ENCODE results near the gene FOXL3. TPM values are rescaled to one million over a fixed set of nuclear protein-coding genes. Genes with fewer than 3 reads are reported as not detected.

FOXL3 gene
- total and polyA plus RNA-seq, 12 donors, result not detected

- Histone ChIP-seq H3K36me3 (peaks cover 0 to 68% (median 30%) of the 10 kb centered on the region in 9 donors), H3K27me3 (no peaks in the 10 kb centered on the region), H3K4me1 (no peaks in the 10 kb centered on the region), H3K9me3 (peaks cover 0 to 21% (median 0%) of the 10 kb centered on the region in 11 donors), H3K27ac (no peak overlapping the region), H3K4me3 (no peak overlapping the region)
- TF ChIP-seq, protein P1, sequence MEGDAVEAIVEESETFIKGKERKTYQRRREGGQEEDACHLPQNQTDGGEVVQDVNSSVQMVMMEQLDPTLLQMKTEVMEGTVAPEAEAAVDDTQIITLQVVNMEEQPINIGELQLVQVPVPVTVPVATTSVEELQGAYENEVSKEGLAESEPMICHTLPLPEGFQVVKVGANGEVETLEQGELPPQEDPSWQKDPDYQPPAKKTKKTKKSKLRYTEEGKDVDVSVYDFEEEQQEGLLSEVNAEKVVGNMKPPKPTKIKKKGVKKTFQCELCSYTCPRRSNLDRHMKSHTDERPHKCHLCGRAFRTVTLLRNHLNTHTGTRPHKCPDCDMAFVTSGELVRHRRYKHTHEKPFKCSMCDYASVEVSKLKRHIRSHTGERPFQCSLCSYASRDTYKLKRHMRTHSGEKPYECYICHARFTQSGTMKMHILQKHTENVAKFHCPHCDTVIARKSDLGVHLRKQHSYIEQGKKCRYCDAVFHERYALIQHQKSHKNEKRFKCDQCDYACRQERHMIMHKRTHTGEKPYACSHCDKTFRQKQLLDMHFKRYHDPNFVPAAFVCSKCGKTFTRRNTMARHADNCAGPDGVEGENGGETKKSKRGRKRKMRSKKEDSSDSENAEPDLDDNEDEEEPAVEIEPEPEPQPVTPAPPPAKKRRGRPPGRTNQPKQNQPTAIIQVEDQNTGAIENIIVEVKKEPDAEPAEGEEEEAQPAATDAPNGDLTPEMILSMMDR (IDR thresholded peaks at IDR 0.05), result no peak
- 97% methylated on average over 15 of the region's 15 CpGs for WGBS, 2 donors
- ATAC-seq (no peak), DNase-seq (no peak)
- intact Hi-C loops (cut with DNase I), result no loop called here
Observed at GRCh38 chr7:259191-259505, 30.8 kb upstream of the FOXL3 start.

DNA sequence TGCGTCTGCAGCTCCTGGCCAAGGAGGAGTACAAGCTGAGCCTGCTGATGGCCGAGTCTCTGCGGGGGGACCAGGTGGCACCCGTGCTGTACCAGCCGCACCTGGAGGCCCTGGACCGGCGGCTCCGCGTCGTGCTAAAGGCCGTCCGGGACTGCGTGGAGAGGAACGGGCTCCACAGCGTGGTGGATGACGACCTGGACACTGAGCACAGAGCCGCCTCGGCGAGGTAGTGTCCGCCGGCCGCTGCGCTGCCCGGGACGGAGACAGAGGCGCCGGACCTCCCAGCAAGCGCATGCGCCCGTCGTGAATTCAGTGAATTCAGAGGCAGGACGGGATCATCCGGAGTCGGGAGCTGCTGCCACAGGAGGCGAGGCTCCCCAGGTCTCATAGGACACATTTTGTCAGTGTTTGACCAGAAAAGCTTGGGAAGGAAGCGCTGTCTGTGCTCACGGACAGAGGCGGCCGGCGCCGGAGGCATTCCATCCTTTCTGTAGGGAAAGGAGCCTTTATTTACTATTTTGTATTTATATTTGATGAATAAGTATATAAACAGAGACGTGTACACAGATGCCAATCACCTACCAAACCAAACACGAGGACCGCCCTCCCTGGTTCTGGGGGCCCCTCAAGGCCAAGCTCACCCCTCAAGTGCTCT, 30.1 kb upstream of the FOXL3 start:
- intact Hi-C loops (cut with DNase I), result no loop called here
- ATAC-seq (no peak), DNase-seq (no peak)
- no peaks in the 10 kb centered on the region for H3K27me3 ChIP-seq
- H3K36me3 ChIP-seq, result peaks cover 0 to 62% (median 30%) of the 10 kb centered on the region in 9 donors
- TF ChIP-seq, protein P1 (IDR thresholded peaks at IDR 0.05), result no peak
- H3K9me3 ChIP-seq, result peaks cover 0 to 25% (median 0%) of the 10 kb centered on the region in 11 donors
- no peak overlapping the region for H3K27ac ChIP-seq
- 94 to 95% methylated on average over 44 of the region's 44 CpGs for WGBS, 2 donors
- H3K4me1 ChIP-seq, result no peaks in the 10 kb centered on the region
- no peak overlapping the region for H3K4me3 ChIP-seq

DNA sequence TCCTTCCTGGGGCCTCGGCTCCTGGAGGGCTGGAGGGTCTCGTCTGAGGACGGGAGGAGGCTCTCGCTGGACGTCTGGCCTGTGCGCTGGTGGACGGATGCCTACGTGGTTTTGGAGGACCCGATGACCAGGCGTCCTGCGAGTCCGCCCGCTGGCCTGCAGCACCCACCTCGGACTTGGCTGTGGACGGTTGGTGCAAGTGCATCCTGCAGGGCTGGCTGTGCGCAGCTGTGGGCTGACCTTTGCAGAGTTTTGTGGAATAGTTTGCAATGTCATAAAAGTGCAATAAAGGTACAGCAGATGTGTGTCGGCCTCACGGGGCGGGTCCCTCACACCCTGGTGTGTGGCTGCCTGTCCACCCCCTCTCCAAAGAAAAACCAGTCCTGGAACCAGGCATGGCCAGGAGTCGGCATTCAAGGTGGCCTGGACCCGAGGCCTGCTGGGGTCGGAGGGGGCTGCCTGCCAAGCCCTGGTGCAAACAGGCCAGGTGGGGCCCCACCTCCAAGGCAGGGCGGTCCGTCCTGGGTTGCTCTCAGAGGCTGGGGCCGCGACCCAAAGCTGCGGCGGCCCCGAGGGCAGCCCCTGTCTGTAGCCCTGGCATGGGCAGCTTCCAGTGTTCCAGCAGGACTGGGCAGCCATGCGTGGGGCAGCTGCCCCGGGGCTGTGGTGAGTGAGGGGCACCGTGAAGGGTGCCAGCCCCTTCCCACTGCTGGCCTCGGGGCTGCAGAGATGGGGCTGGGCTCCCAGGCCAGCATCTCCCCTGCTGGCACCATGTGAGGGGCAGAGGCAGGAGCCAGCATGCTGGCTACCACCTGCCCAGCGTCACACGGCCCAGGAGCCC, 29.3 kb upstream of the FOXL3 start:
- H3K36me3 ChIP-seq, result peaks cover 0 to 54% (median 30%) of the 10 kb centered on the region in 9 donors
- 94 to 95% methylated on average over 35 of the region's 35 CpGs for WGBS, 2 donors

More for the DNA sequence above, 29.3 kb upstream of the FOXL3 start:
- DNase-seq (no peak), ATAC-seq (peak in 2 of 8 donors; percentile 3 to 28)
- no peak overlapping the region for H3K27ac ChIP-seq
- H3K27me3 ChIP-seq, result no peaks in the 10 kb centered on the region
- no peak overlapping the region for H3K4me3 ChIP-seq
- intact Hi-C loops (cut with DNase I), result no loop called here
- H3K4me1 ChIP-seq, result no peaks in the 10 kb centered on the region
- H3K9me3 ChIP-seq, result peaks cover 0 to 25% (median 0%) of the 10 kb centered on the region in 11 donors
- TF ChIP-seq, protein P1 (IDR thresholded peaks at IDR 0.05), result no peak
